ENCODE results near the gene TRABD2A. TPM values are rescaled to one million over a fixed set of nuclear protein-coding genes. Genes with fewer than 3 reads are reported as not detected.

TRABD2A gene
- total RNA-seq, 1 experiment from 2014 or later, result 0.68 TPM

DNA sequence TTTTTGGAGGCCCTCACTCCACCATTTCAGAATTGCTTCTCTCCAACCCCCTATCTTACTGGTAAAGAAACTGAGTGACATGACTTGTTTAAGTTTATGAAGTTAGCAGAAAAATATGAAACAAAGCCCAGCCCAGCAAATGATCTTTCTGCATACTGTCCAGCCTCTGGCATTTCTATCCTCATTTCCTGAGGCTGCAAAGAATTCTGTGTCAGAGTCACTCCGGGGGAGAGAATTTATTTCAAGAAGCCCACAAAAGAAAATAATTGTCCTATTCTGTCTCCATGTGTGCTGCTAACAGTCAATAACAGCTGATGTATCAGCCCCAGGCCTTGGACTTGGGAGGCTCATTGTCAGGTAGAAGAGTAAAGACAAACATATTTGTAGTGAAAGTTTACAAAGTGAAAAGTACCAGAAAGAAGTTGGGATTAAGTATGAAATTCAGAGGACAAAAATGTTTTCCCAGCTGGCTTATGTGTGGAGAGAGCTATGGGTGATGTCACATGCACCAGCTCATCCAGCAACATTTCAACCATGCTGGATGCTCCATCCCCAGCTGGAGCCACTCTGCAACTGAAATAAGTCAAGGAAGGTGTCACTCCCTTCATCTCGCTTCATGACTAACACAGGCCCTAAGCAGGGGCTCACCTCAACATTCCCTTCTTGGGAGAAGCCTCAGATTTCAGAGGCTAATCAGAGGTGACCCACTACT is 42.3 kb downstream of the TRABD2A start:
- intact Hi-C loops (cut with micrococcal nuclease; ENCODE audit: unreplicated experiment), result no loop called here
- CTCF ChIA-PET, result no interaction called here

DNA sequence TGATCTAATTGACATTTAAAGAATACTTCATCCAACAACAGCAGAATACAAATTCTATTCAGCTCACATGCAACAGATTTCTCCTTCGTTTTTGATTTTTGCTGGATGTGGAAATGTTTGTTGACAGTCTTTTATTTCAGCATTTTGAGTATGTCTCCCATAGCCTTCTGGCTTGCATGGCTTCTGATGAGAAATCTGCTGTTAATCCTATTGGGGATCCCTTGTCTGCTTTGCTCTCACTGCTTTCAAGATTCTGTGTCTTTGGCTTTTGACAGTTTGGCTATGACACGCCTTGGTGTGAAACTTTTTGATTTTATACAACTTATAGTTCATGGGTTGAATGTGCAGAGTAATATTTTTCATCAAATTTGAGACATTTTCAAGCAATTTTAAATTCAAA is 44.7 kb downstream of the TRABD2A start:
- Mint-ChIP-seq H3K27me3 (ENCODE audit: unreplicated experiment) (peaks cover 17% of the 10 kb centered on the region), H3K9me3 (ENCODE audit: low read depth, unreplicated experiment) (peaks cover 3% of the 10 kb centered on the region), H3K27ac (ENCODE audit: unreplicated experiment) (no peak overlapping the region), H3K4me3 (ENCODE audit: low read depth, unreplicated experiment) (no peak overlapping the region), H3K36me3 (ENCODE audit: insufficient read depth, unreplicated experiment) (no peaks in the 10 kb centered on the region), H3K4me1 (ENCODE audit: low read depth, unreplicated experiment) (peaks cover 10% of the 10 kb centered on the region)
- no peak for TF ChIP-seq CTCF (IDR thresholded peaks at IDR 0.05; ENCODE audit: unreplicated experiment)
- CTCF ChIA-PET, result no interaction called here
- intact Hi-C loops (cut with micrococcal nuclease; ENCODE audit: unreplicated experiment), result no loop called here
- BruUV-seq (replicated peaks), result no TSS peak
- DNase-seq, result no peak

More for the DNA sequence above, 42.3 kb downstream of the TRABD2A start:
- DNase-seq, result no peak
- no peaks in the 10 kb centered on the region for H3K36me3 Mint-ChIP-seq (ENCODE audit: insufficient read depth, unreplicated experiment)
- no peak overlapping the region for H3K4me3 Mint-ChIP-seq (ENCODE audit: low read depth, unreplicated experiment)
- BruUV-seq (replicated peaks), result no TSS peak
- no peak for TF ChIP-seq CTCF (IDR thresholded peaks at IDR 0.05; ENCODE audit: unreplicated experiment)
- H3K4me1 Mint-ChIP-seq (ENCODE audit: low read depth, unreplicated experiment), result peaks cover 10% of the 10 kb centered on the region
- peaks cover 3% of the 10 kb centered on the region for H3K9me3 Mint-ChIP-seq (ENCODE audit: low read depth, unreplicated experiment)
- H3K27ac Mint-ChIP-seq (ENCODE audit: unreplicated experiment), result no peak overlapping the region
- peaks cover 26% of the 10 kb centered on the region for H3K27me3 Mint-ChIP-seq (ENCODE audit: unreplicated experiment)

DNA sequence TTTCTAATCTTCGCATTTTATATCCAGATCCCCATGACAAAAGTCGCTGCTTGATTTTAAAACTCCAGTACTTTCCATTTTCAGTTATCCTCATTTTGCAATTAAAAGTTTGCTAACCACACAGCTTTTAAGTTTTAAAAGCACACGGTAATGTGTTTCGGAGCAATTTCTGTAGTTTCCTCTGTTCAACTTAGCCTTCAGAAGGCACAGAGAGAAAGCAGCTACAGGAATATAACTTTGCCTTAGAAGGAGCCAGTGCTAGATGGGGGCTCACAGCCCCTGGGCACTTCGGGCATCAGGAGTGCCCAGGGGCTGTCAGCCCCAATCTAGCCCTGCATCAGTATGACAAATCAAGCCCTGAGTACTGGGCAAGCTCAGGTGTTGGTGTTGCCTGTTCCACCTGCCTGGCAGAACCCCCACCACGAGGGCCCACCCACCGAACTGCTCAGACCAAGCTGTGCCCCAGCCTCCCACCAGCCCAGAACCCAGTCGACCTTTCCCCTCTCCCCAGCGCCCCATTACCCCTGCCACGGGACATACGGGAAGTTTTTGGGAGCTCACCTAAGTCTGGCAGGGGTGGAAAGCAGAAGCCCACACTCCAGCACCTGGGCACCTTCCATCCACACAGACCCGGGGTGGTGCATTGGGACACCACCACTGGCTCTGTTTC is 47.3 kb downstream of the TRABD2A start:
- no peaks in the 10 kb centered on the region for H3K27me3 Mint-ChIP-seq (ENCODE audit: unreplicated experiment)
- no peaks in the 10 kb centered on the region for H3K36me3 Mint-ChIP-seq (ENCODE audit: insufficient read depth, unreplicated experiment)
- no peak for DNase-seq
- no peaks in the 10 kb centered on the region for H3K4me1 Mint-ChIP-seq (ENCODE audit: low read depth, unreplicated experiment)
- no peak for TF ChIP-seq CTCF (IDR thresholded peaks at IDR 0.05; ENCODE audit: unreplicated experiment)
- intact Hi-C loops (cut with micrococcal nuclease; ENCODE audit: unreplicated experiment), result no loop called here
- BruUV-seq (replicated peaks), result no TSS peak
- CTCF ChIA-PET, result interaction anchor here (0.9 kb wide), 1 partner anchor 92 kb away, joined by 3 read pairs; no protein-coding TSS in a partner anchor
- no peak overlapping the region for H3K4me3 Mint-ChIP-seq (ENCODE audit: low read depth, unreplicated experiment)
- H3K27ac Mint-ChIP-seq (ENCODE audit: unreplicated experiment), result no peak overlapping the region
- H3K9me3 Mint-ChIP-seq (ENCODE audit: low read depth, unreplicated experiment), result peaks cover 3% of the 10 kb centered on the region

- Mint-ChIP-seq H3K9me3 (ENCODE audit: low read depth, unreplicated experiment) (peaks cover 3% of the 10 kb centered on the region), H3K27me3 (ENCODE audit: unreplicated experiment) (no peaks in the 10 kb centered on the region), H3K27ac (ENCODE audit: unreplicated experiment) (no peak overlapping the region), H3K4me3 (ENCODE audit: low read depth, unreplicated experiment) (no peak overlapping the region), H3K4me1 (ENCODE audit: low read depth, unreplicated experiment) (no peaks in the 10 kb centered on the region), H3K36me3 (ENCODE audit: insufficient read depth, unreplicated experiment) (no peaks in the 10 kb centered on the region)
- no peak for DNase-seq
- intact Hi-C loops (cut with micrococcal nuclease; ENCODE audit: unreplicated experiment), result no loop called here
- TF ChIP-seq CTCF (IDR thresholded peaks at IDR 0.05; ENCODE audit: unreplicated experiment), result no peak
- CTCF ChIA-PET, result interaction anchor here (0.9 kb wide), 1 partner anchor 93 kb away, joined by 3 read pairs; no protein-coding TSS in a partner anchor
- BruUV-seq (replicated peaks), result no TSS peak
Measured at GRCh38 chr2:84832772-84833461, 48.0 kb downstream of the TRABD2A start.
